NCI-H69 (cell line): ENCODE measurements around the gene ASXL1.

Experiments
- DNase-seq: peaks from one replicate; lab custom pipeline; 2025; lab: John Stamatoyannopoulos, UW

ASXL1 gene

GRCh38 chr20:32480371-32481241 is 122.5 kb downstream of the ASXL1 start:
- no peak for DNase-seq

DNA sequence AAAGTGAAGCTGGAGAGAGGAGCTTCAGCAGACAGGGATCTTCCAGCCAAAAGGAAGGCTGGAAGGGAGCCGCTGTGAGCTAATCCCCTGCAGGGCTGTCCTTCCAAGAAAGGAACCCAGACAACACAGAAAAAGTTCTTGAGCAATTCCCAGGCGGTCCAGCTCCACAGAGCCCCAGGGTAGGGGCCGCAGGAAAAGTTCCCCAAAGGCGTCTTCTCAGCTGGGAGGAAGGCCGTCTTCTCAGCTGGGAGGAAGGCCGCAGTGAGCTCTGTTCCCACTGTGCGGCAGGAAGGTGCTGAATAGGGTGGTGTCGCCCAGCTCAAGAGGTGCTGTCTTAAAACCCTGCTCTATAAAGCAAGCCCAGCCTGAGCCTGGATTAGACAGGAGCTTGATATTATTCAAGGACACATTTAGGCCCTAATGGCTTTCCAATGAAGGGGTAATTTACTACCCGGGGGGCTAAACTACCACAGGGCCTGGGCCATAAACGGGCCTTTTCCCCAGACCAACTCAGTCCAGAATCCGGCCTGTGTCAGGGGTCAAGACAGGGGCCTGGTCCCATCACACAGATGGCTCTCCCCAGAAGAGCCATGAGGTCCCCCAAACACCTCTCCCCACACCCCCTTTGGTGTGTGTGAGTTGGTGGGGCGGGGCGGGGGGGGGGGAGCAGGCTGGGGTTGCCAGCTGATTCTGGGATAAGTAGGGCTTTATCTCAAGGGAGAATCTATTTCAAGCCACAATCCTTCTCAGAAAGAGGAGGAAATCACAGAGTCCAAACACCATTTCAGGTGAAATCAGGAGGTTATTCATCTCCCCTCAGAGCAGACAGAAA is 123.4 kb downstream of the ASXL1 start:
- peak; percentile 91 for DNase-seq

- peak; percentile 81 for DNase-seq
Measured at GRCh38 chr20:32482143-32482441, 124.0 kb downstream of the ASXL1 start.

DNA sequence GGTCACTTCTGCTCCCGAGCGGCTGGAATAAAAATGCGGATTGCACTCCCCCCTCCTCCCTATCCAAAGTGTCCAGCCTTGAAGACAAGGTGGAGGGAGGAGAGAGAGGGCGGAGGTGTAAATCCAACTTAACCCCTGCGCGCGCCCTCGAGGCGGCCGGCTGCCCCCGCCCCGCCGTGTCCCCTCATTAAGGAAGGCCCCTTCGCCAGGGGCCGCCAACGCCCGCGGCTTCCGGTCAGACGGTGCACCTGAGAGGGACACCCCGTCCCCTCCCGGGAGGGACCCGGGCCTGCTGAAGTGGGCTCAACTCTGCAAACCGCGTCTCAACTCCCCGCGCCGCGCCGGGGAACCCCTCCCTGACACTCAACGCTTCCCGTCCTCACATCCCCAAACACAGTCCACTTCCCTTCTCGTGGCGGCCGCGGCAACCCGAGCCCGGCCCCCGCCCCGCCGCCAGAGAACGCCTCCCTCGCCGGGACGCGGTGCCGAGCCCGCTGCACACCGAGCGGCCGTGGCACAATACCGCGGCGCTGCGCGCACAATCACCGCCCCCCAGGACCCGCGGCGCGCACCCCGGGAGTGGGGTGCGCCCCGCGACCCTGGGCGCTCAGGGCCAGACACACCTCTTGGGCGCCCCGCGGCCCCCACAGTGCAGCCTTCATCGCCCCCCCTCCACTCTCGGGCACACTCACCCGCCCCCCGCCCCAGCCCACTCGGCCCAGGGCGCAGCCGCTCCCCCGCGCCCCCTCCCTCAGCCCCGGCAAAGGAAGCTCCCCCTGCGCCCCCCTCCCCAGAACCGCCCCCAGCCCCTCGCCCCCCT is 124.5 kb downstream of the ASXL1 start:
- peak; percentile 81 for DNase-seq

DNA sequence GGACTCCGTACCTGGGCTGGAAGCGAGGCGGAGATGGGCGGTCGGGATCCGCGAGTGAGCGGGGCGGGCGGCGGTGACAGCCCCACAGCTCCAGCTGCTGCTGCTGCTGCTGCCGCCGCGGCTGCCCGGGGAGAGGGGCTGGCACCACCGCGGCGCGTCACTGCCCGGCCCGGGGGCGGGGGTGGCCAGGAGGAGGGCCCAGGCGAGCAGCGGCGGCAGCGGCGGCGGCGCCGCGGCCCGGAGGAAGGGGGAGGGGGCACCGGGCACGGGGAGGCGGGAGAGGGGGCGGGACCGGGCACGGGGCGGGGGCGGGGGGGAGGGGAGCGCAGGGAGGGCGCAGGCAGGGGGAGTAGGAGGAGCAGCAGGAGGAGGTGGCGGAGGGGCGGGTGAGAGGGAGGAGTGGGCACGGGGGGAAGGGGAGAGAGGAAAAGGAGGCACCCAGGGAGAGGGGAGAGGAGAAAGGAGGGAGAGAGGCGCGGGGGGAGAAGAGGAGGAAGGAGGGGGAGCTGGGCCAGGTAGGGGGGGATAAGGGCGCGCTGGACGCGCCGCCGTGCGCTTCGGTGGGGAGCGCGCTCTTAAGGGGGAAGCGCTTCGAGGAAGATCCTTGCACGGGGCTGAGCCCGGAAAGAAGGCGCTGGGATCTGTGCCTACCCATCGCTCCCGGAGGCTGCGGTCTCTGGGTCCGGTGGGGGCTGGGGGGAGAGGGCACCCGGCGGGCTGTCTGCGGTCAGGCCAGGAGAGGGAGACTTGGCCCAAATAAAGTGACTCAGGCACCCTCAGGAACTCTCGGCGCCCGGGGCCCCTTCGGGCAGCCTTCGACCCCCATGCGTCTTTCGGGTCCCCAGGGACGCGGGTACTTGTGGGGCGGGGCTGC is 125.5 kb downstream of the ASXL1 start:
- DNase-seq: peak; percentile 98

DNA sequence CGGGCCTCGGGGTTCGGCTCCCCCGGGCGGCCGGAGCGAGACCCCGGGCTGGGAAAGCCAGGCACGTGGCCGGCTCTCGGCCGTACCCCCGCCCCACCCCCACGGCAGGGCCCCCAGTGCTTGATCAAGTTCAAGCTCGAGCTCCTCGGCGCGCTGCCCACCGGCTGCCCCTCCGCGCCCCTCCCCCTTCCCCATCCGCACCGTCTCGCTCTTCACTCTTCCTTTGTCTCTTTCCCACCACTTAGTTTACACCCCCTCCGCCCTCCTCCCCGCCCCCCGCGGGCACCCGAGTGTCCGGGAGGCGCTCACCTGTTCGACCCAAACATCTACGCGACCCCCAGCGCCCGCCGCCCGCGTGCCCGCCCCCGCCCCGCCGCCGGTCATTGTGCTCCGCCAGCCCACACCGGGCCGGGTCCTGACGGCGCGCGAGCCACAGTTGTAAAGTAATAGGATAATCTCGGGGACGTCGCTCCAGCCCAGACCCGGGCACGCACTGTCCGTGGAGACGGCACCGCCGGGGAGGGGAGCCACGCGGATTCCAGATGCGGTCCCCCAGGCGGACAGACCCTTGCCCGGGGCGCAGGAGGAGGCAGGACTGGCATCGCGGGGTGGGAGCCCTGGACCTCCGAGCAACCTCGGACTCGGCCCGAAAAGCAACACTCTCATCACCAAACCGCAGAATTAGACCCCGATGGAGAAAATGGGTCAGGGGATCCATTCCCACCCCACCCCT is 126.3 kb downstream of the ASXL1 start:
- DNase-seq: peak; percentile 88

DNA sequence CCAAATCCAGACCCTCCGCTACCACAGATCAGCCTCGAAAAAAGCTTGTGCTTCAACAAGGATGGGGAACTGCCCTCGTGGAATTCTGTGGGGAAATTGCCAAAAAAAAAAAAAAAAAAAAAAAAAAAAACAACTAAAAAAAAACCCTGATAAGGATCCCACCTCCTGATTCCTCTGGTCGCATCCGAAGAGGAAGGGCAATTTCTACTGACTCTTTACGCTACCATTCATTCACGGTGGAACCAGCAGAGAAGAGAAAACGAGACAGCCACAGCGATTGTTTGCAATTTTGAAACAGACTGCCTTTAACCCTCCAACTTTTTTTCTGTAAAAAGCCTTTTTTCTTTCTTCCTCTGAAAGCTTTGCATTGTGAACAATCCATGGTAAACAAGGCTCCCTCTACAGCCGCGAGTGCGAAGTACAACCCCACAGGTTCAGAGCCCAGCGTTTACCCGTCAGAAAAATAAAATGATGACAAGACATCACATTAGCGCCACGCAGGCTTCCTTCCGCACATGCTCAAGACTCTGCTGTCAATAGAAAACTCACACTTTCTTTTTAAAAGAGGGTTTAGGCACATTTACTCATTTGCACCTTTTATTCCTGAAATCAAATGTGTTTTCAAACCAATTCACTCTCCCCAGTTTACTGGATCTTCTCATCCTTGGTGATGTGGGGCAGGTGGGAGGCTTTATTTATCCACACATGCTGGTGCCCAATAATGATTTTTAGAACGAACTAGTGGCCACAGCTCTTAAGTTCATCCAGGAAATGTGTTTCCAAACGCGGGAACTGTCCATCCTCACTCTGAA is 127.0 kb downstream of the ASXL1 start:
- DNase-seq: peak; percentile 88

DNA sequence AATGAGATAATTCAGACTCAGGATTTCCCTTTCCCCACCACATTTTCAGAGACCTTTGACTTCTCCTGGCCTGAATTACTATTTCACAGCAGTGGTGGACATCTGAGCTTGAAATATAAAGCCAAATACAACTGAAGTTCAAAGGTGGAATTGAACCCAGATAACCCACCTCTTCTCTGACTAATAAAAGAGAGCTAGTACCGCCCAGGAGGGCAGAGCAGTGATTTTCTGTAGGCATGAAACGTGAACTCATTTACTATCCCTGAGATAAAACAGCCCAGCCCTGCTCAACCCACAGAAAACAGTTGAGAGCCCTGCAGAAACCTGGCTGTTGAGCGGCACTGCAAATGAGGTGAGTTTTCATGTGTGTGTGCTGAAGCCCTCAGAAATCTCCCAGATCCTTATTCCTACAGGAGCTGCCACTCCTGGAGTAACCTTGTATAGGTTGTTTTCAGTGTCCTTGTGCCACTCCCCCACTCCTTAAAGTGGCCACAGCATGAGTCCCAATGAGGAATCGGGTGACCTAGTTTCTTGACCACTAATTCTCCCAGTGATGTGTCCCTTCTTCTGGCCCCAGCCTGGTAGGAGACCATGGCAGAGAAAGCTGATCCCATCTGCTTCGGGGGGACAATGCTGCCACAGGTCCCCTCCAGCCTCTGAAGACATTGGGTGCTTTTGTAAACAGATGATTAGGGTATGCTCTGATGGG is 127.8 kb downstream of the ASXL1 start:
- DNase-seq: no peak

DNA sequence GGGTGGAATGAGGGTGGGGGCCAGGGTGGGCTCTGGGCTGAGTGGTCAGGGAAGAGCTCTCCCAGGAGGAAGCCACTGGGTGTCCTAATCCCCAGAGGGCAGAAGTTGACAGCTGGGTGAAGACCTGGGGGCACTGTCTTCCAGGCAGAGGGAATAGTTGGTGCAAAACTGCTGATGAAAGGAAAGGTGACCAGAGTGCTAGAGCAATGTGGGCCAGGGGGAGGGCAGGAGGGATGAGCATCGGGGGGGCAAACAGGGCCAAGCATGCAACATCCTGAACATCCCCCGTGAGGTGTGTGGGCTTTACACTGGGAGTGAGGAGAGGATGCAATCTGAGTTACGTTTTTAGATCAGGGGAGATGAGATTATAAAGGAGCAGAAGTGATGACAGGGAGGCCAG is 129.2 kb downstream of the ASXL1 start:
- DNase-seq: no peak

DNA sequence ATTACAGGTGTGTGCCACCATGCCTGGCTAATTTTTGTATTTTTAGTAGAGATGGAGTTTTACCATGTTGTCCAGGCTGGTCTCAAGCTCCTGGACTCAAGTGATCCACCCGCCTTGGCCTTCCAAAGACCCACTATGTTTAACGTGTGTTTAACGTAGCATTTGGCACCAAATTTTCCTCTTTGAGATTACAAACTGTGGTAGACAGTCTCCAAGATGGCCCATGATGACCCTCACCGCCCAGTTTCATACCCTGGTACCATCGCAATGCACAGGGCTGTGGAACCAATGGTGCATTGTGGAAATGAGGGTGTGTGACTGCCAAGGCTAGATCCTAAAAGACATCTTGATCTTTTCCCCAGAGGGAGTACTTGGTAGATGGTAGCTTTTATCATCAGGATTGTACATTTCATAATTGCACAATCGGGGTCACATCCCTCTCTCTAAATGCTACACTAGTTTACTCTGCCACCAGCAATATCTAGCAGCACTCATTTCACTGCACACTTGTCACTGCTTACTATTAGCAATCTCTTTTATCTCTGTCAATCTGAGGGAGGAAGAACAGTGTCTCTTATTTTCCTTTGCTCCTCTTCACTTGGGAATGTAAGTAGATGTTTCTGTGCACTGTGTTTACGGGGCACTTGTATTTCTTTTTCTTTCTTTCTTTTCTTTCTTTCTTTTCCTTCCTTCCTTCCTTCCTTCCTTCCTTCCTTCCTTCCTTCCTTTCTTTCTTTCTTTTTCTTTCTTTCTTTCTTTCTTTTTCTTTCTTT is 130.1 kb downstream of the ASXL1 start:
- DNase-seq: no peak
